GM12874 (cell line): ENCODE measurements around the gene RNF157.

Source experiments
- CTCF ChIP-seq: IDR thresholded peaks from 2 replicates; pipeline ENCODE4 v1.5.1; 2011; ENCODE audit warnings: low read depth, mild to moderate bottlenecking, control low read depth, low read length, moderate library complexity; ENCODE audit not compliant: insufficient read depth

The RNF157 gene

GRCh38 chr17:76184290-76184689, 56.0 kb downstream of the RNF157 start:
- TF ChIP-seq CTCF, result no peak

DNA sequence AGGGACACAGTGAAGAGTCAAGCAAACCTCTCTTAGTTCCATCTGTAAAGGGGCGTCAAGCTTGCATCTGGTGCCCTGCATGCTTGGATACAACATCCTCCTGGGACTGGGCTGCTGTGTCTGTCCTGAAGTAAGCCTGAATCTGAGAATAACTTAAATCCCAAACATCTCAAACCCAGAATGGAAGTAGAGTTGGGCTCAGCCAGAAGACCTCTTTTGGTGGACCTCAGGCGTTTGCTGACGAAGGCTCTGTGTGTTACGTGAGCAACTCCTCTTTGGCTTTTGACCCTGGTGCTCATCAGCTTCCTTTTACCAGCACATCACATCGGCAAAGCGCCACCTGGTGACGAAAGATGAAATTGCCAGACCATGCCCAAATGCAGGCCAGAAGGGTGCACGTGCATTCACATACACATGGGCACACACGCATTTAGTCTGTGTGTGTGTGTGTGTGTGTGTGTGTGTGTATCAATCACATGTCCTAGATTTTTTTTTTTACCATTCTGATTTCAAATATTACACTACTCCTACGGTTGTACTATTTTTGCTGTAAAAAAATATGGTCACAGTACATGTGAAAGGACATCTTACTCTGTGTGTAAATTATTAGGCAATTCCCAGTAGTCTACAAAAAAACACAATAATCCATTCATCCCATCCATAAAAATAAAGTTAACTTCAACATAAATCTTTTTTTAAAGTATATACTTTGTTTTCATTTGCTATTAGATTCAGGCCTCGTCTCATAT, 58.1 kb downstream of the RNF157 start:
- TF ChIP-seq CTCF, result peak; percentile 82

- no peak for TF ChIP-seq CTCF
Observed at GRCh38 chr17:76179496-76180467, 60.5 kb downstream of the RNF157 start.

GRCh38 chr17:76178124-76178523, 62.2 kb downstream of the RNF157 start:
- no peak for TF ChIP-seq CTCF

DNA sequence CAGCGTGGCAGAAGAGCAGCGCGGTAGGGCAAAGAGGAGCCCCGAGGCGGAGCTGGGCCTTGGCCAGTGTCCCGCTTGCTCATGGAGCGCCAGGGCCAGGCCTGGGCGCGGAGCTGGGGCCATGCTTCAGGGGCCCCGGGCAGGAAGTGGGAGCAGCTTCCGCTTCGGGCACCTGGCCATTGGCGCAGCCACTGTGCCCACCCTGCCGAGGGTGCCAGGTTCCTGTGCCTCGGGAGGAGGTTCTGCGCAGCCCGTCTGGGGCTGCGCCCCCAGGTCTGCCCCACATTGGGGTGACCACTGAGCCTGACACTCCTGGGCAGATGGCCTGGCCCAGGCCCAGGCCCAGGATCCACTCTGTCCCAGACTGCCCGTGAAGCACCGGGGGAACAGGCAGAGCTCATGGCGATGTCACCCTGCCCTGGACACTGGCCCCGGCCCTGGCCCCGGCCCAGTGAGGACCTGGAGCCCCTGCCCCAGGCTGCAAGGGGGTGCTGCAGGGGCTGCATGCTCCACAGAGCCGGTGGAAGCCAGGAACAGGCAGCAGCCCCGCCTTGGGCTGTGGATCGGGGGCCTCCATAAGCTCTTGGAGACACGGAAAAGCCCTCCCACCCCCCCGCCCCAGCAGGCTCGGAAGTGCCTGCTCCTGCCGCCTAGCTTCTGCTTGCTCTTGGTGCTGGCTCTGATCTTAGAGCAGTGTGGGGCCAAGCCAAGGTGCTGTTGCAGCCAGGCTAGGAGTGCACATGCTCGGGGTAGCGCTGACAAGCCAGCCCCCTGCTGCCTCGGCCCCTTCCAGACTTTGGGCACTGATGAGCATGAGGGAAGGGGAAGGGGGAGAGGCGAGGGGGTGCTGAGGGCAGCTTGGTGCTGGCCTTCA, 63.4 kb downstream of the RNF157 start:
- no peak for TF ChIP-seq CTCF

GRCh38 chr17:76174037-76174436, 66.3 kb downstream of the RNF157 start:
- no peak for TF ChIP-seq CTCF
